ENCODE measurements around the gene CEND1. TPM values are rescaled to one million over a fixed set of nuclear protein-coding genes. Genes with fewer than 3 reads are reported as not detected.
A peak's percentile ranks its signal among the peaks of the same experiment; 100 is the strongest.

The CEND1 gene
- total RNA-seq, 4 donors from 2014 or later: not detected

- WGBS, 2 donors: 3 to 7% methylated on average over 12 to 14 of the region's 26 CpGs
- Histone ChIP-seq H3K9me3 (no peaks in the 10 kb centered on the region), H3K27me3 (peaks cover 0 to 2% of the 10 kb centered on the region in 2 donors), H3K4me3 (peak overlapping the region; percentile 66 to 94 (median 81)), H3K27ac (peak overlapping the region; percentile 52 to 91 (median 84)), H3K36me3 (peaks cover 0 to 59% (median 0%) of the 10 kb centered on the region in 3 donors), H3K4me1 (peaks cover 0 to 33% (median 22%) of the 10 kb centered on the region in 4 donors)
- TF ChIP-seq POLR2A (IDR thresholded peaks at IDR 0.05) (peak in 1 of 2 donors; percentile 33), CTCF (IDR thresholded peaks at IDR 0.05) (no peak), EP300 (IDR thresholded peaks at IDR 0.05) (peak in 1 of 2 donors; percentile 41)
- DNase-seq (ENCODE audit: low spot score in 2 of 2): peak; percentile 55 to 57
Observed at GRCh38 chr11:795634-796564, 6.0 kb upstream of the CEND1 start.

GRCh38 chr11:794766-795633 lies 5.1 kb upstream of the CEND1 start:
- Histone ChIP-seq H3K4me1 (peaks cover 0 to 38% (median 22%) of the 10 kb centered on the region in 4 donors), H3K9me3 (no peaks in the 10 kb centered on the region), H3K4me3 (peak overlapping the region; percentile 66 to 94 (median 81)), H3K27ac (peak overlapping the region; percentile 52 to 91 (median 84)), H3K27me3 (peaks cover 0 to 11% of the 10 kb centered on the region in 2 donors), H3K36me3 (peaks cover 0 to 50% (median 0%) of the 10 kb centered on the region in 3 donors)
- 63 to 82% methylated on average over 22 to 36 of the region's 38 CpGs for WGBS, 2 donors
- TF ChIP-seq POLR2A (IDR thresholded peaks at IDR 0.05) (no peak), EP300 (IDR thresholded peaks at IDR 0.05) (no peak), CTCF (IDR thresholded peaks at IDR 0.05) (no peak)
- DNase-seq (ENCODE audit: low spot score in 2 of 2): no peak

DNA sequence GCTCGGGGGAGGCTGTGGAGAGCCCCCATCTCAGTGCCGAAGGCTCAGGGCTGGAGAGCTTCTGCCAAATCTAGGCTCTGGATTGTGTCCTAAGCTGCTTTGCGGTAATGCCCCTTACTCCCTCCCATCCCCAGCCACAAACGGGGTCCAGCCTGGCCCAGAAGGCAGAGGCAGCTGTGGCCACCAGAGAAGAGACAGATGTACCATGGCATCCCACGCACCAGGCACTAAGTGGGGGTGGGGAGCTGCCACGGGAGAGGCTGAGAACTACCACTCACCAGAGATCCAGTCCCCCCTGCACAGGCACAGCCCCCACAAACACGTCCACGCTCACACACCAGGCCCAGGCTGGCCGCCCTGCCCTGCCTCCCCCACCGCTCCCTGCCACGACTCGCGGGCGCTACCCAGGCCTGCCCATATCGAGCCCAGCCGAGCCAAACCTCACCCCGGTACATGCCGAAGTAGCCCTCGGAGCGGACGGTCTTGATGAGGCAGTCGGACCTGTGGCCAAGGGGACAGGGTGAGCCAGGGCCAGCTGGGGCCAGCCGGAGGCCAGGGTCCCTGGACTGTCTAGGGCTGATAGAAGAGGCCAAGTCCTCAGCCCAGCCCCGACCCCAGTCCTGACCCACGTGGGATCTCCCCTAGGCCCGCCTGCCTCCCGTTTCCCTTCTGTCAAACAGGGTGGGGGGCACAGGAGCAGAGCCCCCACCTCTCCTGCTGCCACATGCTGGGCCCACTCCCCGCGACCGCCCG lies 4.3 kb upstream of the CEND1 start:
- H3K4me1 ChIP-seq: peaks cover 0 to 45% (median 22%) of the 10 kb centered on the region in 4 donors
- TF ChIP-seq CTCF (IDR thresholded peaks at IDR 0.05) (no peak), POLR2A (IDR thresholded peaks at IDR 0.05) (no peak), EP300 (IDR thresholded peaks at IDR 0.05) (no peak)

GRCh38 chr11:793556-793955 lies 3.7 kb upstream of the CEND1 start:
- peaks cover 0 to 39% (median 0%) of the 10 kb centered on the region in 3 donors for H3K36me3 ChIP-seq
- TF ChIP-seq EP300 (IDR thresholded peaks at IDR 0.05): no peak
- no peak for TF ChIP-seq CTCF (IDR thresholded peaks at IDR 0.05)
- TF ChIP-seq POLR2A (IDR thresholded peaks at IDR 0.05): no peak
- DNase-seq (ENCODE audit: low spot score in 2 of 2): no peak
- H3K27ac ChIP-seq: no peak overlapping the region
- peaks cover 0 to 24% of the 10 kb centered on the region in 2 donors for H3K27me3 ChIP-seq
- WGBS, 2 donors: 89 to 91% methylated on average over 5 to 7 of the region's 7 CpGs
- H3K4me1 ChIP-seq: peaks cover 0 to 43% (median 22%) of the 10 kb centered on the region in 4 donors
- H3K9me3 ChIP-seq: no peaks in the 10 kb centered on the region
- no peak overlapping the region for H3K4me3 ChIP-seq

More for the DNA sequence above, 4.3 kb upstream of the CEND1 start:
- peaks cover 0 to 42% (median 0%) of the 10 kb centered on the region in 3 donors for H3K36me3 ChIP-seq
- WGBS, 2 donors: 80 to 85% methylated on average over 19 to 28 of the region's 31 CpGs
- H3K27ac ChIP-seq: peak overlapping the region in 1 of 4 donors; percentile 91
- H3K27me3 ChIP-seq: peaks cover 0 to 17% of the 10 kb centered on the region in 2 donors
- DNase-seq (ENCODE audit: low spot score in 2 of 2): no peak
- no peaks in the 10 kb centered on the region for H3K9me3 ChIP-seq
- H3K4me3 ChIP-seq: no peak overlapping the region

All from tibial nerve (tissue), 4 donors.